Stimulated activated CD8-positive, alpha-beta memory T cell treated with anti-CD3 and anti-CD28 coated beads, Interleukin-12 subunit alpha, Interleukin-12 subunit beta, amount 100 ng/mL, for 1 hour (primary cell): ENCODE data around the gene RPS13.
"Not testable (repeated sequence)": the region's sequence is repeated elsewhere in the genome, so short reads cannot be mapped to it uniquely, and the experiment has no call there.

ENCODE experiments used
- DNase-seq: peaks from one replicate; pipeline ENCODE4 v3.0.0-alpha.2; 2020; ENCODE audit warnings: low read depth

RPS13 gene

DNA sequence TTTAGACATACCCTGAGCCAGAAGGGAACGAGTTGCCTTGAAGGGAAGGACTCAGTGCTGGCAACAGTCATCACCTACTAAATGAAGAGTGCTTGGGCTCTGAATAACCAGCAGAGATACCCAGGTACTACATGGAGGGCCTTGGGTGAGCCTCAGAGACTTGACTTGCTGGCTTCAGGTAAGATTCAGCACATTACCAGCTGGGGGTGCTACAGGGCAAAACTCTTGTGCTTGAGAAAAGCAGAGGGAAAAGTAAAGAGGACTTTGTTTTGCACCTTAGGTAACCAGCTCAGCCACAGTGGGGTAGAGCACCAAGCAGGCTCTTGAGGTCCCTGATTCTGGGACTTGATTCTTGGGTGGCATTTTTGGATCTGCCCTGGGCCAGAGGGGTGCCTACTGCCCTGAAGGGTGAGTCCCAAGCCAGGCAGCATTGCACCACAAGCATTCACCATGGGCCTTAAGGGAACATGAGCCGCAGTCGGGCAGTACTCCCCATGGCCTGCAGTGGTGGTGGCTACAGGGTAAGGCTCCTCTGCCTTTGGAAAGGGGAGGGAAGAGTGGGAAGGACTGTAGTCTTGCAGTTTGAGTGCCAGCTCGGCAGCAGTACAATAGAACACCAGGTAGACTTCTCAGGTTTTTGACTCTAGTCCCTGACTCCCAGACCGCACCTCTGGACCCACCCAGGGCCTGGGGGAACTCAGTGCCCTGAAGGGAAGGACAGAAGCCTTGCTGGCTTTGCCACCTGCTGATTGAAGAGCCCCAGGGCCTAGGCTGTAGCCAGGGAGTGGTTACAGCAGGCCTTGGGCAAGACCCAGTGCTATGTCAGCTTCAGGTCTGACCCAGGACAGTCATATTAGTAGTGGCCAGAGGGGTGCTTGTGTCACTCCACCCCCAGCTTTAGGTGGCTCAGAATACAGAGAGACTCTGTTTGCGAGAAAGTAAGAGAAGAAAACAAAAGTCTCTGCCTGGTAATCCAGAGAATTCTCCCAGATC lies 40.5 kb downstream of the RPS13 start:
- no peak for DNase-seq

DNA sequence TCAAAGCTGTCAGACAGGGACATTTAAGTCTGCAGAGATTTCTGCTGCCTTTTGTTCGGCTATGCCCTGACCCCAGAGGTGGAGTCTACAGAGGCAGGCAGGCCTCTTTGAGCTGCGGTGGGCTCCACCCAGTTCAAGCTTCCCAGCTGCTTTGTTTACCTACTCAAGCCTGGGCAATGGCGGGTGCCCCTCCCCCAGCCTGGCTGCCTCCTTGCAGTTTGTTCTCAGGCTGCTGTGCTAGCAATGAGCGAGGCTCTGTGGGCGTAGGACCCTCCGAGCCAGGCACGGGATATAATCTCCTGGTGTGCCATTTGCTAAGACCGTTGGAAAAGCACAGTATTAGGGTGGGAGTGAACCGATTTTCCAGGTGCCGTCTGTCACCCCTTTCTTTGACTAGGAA lies 43.4 kb downstream of the RPS13 start:
- not testable (repeated sequence) for DNase-seq

DNA sequence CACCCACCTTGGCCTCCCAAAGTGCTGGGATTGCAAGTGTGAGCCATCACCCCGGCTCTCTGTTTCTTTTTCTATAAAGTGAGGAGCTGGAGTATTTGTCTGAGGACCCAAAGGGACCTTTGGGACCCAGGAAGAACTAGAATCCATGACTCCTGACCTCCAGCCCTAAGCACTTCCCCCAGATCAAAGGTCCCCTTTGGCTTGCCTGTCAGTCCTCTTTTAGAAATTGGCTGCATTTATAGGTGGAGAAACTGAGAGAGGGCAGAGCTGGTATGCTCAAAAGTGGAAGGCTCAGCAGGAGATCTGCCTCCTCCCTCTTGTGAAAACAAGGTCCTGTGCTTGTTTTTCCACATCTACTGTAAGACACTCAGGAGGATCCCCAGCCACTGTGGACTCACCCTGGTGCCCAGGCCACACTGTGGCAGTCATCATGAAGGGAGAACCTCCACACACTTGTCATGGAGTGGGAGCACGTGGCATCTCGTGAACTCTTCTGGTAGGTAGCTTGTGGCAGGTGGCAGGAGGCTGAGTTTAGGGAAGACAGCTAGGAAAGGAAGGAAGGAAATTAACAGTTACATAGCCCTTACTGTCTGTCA lies 50.9 kb downstream of the RPS13 start:
- no peak for DNase-seq

DNA sequence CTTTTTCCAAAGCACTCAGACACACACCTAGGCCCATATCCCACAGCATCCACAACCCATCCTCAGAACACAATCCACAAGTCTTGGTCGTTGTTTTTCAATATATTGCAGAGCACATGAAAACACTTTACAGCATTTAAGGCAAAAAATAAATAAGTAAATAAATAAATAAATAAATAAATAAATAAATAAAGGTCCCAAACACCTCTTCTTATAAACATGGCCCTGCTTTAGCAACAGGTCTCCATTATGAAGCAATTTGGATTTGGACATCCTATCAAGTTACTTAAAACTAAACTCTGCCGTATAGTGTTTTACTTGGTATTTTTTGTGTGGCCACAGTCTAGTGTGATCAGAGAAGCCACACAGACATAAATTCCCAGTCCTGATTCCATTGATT lies 52.5 kb downstream of the RPS13 start:
- no peak for DNase-seq
